Measurements from ENCODE around the gene KLRF1.

DNA sequence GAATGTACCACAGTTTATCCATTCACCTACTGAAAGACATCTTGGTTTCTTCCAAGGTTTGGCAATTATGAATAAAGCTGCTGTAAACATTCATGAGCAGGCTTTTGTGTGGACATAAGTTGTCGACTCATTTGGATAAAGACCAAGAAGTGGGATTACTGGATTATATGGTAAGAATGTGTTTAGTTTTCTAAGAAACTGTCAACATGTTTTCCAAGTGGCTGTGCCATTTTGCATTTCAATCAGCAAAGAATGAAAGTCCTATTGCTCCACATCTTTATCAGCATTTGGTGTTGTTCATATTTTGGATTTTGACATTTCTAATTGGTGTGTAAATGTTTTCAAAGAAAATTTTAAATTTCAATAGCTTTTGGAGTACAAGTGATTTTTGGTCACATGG, 27.3 kb upstream of the KLRF1 start:
- TF ChIP-seq HDGF (IDR thresholded peaks at IDR 0.05; ENCODE audit: borderline replicate concordance): no peak
- TF ChIP-seq, protein P1, sequence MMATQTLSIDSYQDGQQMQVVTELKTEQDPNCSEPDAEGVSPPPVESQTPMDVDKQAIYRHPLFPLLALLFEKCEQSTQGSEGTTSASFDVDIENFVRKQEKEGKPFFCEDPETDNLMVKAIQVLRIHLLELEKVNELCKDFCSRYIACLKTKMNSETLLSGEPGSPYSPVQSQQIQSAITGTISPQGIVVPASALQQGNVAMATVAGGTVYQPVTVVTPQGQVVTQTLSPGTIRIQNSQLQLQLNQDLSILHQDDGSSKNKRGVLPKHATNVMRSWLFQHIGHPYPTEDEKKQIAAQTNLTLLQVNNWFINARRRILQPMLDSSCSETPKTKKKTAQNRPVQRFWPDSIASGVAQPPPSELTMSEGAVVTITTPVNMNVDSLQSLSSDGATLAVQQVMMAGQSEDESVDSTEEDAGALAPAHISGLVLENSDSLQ (IDR thresholded peaks at IDR 0.05): no peak
- no peak for TF ChIP-seq SP1 (IDR thresholded peaks at IDR 0.05)
- no peak for TF ChIP-seq BHLHE40 (IDR thresholded peaks at IDR 0.05; ENCODE audit: borderline replicate concordance)
- no peak for TF ChIP-seq CTBP1 (IDR thresholded peaks at IDR 0.05; ENCODE audit: borderline replicate concordance)
- no peak for TF ChIP-seq ZNF384 (IDR thresholded peaks at IDR 0.05)
- no peak for TF ChIP-seq SUZ12 (IDR thresholded peaks at IDR 0.05)
- no peak for TF ChIP-seq FOXM1 (IDR thresholded peaks at IDR 0.05; ENCODE audit: borderline replicate concordance)
- no peak for TF ChIP-seq LEF1 (IDR thresholded peaks at IDR 0.05; ENCODE audit: borderline replicate concordance)

Data from HEK293T (cell line).